ENCODE measurements around the gene GRID2.
"Not testable (repeated sequence)": the region's sequence is repeated elsewhere in the genome, so short reads cannot be mapped to it uniquely, and the experiment has no call there.

The GRID2 gene

DNA sequence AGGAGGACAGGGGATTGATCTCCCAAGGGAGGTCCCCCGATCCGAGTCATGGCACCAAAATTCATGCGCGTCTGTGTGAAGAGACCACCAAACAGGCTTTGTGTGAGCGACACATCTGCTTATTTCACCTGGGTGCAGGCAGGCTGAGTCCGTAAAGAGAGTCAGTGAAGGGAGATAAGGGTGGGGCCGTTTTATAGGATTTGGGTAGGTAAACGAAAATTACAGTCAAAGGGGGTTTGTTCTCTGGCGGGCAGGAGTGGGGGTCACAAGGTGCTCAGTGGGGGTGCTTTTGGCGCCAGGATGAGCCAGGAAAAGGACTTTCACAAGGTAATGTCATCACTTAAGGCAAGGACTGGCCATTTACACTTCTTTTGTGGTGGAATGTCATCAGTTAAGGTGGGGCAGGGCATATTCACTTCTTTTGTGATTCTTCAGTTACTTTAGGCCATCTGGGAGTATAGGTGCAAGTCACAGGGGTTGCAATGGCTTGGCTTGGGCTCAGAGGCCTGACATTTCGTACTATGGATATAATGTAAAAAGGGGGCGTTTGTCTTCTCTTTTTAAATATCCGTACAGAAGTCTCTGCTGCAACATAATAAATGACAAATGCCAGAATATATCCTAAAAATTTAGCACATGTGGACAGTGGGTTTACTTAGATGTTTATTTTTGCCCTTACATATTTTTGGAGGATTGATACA lies 140.5 kb downstream of the GRID2 start:
- DNase-seq: not testable (repeated sequence)

DNA sequence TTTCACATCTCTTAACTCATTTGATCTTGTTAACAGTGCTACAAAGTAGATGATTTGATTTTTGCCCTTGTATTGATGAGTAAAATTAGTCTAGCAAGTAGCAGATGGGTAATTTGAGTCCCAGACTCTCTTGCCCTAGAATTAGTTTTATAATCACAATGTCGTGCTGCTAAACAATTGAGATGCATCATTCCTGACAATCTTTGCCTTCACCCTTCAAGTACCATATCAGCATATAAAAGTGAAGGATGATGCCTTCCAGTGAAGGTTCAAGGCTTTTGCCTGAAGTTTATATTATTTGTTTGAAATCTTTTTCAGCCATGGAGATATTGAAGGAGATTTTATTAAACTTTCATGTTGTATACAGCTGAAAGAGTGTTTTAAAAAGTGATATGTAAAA lies 141.4 kb downstream of the GRID2 start:
- no peak for DNase-seq

DNA sequence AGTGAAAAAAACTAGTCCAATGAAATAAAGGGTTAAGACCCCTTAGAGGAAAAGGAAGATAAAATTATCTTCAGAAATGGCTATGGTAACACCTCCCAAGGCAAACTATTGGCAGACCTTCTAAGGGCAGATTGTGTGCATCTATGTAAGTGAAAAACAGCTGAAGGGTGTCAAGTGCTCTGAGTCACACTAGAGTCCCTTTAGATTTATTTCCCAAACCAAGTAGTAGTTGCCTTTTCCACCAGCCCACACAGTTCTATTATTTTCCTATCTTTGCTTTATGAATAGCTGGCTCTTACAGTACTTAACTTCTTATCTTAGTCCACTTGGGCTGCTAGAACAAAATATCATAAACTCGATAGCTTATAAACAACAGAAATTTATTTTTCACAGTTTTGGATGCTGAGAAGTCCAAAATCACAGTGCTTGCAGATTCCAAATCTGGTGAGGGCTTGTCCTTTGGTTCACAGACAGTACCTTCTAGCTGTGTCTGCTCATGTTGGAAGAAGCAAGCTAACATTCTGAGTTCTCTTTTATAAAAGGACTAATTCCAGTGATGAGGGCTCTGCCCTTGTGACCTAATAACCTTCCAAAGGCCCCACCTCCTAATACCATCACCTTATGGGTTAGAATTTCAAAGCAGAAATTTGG lies 143.6 kb downstream of the GRID2 start:
- DNase-seq: no peak

DNA sequence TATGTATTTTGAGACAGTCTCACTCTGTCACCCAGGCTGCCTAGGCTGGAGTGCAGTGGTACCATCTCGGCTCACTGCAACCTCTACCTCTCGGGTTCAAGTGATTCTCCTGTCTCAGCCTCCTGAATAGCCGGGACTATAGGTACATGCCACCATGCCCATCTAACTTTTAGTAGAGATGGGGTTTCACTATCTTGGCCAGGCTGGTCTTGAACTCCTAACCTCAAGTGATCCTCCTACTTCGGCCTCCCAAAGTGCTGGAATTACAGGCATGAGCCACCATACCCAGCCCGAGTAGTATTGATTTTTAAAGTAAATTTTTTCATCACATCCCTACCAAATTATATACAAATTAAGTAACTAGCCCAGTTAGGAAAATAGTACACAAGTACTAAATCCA lies 144.4 kb downstream of the GRID2 start:
- DNase-seq: not testable (repeated sequence)

DNA sequence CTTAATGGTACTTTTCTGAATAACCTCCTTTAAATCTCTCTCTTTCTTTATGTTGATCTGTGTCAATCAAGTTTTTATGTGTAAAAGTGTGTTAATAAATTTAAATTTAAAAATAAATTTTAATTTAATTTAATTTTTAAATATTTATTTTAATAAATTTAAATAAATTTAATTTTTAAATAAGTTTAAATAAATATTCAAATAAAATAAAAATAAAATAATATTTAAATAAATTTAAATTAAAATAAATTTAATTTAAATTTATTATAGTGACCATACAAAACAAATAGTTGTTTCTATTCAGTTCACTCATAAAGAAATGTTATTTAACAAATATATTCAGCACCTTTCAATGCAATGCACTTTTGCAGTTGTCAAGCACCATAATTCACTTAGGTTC lies 146.9 kb downstream of the GRID2 start:
- DNase-seq: no peak

DNA sequence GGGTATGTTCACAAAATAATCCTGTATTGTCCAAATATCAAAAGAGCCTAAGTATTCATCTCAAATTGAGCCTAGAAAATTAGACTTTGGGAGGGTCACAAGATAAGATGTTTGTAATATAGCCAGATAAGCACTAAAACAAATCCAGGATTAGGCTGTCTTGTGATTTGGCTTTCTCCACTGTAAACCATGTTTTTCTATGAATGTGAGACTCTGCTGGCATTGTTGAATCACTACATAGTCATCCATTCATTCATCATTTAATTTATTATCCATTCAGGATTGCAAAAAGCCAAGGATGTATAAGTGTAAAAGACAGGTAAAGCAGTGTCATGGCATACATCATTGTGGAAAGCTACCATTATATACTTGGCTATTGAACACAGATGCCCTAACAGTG lies 148.0 kb downstream of the GRID2 start:
- no peak for DNase-seq

DNA sequence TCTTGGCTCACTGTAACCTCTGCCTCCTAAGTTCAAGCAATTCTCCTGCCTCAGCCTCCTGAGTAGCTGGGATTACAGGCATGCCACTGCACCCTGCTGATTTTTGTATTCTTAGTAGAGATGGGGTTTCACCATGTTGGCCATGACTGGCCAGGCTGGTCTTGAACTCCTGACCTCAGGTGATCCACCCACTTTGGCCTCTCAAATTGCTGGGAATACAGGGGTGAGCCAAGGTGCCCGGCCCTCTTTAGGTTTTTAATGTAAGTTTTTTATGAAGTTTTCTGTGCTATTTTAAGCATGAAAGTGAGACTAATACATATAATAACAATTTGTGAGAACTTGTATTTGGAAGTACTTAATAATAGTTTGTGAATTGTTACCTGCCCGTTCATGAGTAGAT lies 148.6 kb downstream of the GRID2 start:
- not testable (repeated sequence) for DNase-seq

DNA sequence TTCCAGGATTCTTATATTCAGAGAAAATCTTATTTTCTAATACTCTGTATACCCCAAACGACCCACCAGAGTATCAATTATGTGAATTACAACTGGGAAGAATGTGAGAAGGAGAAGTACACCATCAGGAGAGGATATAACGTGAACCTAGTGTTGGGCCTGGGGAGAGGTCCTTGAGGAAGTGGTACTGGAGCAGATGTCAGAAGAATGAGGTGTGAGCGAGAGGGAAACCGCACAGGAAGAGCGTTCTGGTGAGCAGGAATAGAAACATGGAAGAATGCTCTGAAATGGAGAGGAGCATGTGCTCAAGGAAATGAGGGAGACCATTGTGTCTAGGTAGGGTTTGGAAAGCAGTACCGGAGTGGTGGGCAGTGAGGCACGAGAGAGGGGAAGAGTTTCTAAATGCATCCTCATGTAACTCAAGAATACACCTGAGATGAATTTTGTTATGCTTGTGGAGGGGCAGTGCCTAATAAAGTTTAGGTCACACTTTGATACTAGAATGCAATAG lies 151.6 kb downstream of the GRID2 start:
- DNase-seq: no peak

DNA sequence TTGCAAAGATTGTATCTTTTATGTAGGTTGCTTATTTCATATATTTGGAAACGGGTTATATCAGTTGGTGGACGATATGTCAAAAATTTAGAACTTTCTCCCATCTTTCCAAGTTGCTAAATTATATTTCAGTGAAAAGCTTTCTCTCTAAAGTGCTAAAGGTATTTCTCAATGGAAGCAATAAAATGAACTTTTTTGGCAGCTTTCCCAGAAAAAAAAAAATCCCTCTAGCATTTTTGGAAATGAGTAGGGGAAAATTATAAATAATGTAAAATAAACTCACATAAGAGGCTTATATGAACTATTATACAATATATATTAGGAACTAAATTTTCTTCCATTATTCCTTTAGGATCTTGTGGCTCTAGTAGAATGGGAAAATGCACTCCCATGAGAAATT lies 152.2 kb downstream of the GRID2 start:
- no peak for DNase-seq

DNA sequence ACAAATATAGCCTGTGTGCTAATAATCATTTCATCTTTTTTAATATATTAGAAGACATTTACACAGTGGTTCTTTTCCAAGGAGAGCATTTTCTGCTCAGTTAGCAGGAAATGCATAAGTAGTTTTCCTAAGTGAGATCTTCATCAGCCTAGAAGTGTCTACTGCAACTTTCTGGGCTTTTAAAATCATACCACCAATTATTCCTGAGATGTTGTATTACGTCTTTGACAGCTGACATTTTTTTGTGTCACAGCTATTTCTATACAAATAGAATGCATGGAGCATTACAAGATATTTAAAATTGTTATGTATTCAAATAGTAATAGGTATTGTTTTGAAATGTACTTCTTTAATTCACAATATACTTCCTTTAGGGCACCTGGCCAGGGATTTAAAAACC lies 158.0 kb downstream of the GRID2 start:
- no peak for DNase-seq

DNA sequence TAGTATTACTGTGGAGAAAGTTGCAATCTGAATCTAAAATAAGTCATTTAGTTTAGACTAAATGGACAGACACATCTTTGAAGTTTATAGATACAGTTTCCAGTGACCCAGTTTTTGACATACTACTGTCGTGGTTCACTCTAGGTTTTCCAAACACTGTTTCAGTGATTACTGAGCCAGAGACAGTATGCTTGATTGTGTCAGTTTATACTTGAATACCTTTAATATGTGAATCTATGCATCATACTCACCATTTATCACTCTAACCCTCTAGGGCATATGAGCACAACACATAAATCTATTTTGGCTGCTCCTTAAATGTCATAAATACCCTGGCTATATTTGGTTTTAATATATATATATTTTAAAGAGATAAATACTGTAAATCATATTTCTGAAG lies 173.5 kb downstream of the GRID2 start:
- DNase-seq: no peak

DNA sequence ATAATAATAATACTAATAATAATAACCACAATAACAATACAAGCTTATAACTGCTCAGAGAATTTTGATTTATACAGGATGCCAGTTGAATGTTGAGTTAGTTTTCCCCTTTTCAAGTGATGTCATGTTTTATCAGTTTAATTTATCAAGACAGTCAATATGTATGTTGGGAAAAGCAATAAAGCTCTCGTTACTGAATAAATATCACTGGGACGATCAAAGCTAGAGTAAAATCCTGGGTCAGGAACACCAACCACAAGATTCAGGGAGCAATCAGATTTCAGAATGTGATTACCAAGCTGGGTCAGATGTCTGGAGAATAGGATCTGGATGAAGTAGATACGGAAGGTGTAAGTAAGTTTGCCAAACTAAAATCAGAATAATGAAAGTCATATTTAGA lies 179.6 kb downstream of the GRID2 start:
- peak; percentile 24 for DNase-seq

DNA sequence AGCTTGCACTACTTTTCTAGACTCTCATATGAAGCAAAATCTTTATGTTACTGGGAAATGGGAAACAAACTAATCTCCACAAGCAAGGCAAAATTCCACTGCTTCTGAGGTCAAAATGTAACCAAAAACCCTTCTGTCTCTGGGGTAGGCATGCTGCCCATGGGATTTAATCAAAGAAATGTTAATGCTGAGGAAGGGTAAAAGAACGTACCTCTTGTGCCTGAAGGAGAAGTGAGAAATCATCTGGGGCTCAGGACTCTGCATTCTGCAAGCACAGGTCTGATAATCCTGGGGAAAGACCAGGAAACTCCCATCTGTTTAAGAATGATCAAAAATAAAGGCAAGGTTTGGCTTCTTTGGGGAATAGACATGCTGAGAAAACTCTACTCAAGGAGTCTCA lies 184.7 kb downstream of the GRID2 start:
- no peak for DNase-seq

DNA sequence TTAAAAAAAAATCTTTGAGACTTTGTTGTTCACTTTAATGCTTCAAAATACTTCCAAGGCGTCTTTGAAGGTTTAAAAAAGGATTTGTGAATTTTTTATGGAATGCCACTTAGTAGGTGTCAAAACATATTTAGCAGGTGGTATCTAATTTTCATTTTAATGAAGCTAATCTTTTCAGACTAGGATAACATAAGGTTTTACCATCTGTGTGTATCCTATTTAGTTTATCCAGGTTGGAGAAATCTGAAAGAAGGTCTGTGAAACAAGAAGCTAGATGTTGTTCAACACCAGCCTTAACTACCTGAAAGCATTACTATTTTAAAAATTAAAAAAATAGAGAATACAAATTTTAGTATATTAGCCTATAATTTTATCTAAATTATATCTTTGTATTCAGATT lies 193.4 kb downstream of the GRID2 start:
- DNase-seq: no peak

DNA sequence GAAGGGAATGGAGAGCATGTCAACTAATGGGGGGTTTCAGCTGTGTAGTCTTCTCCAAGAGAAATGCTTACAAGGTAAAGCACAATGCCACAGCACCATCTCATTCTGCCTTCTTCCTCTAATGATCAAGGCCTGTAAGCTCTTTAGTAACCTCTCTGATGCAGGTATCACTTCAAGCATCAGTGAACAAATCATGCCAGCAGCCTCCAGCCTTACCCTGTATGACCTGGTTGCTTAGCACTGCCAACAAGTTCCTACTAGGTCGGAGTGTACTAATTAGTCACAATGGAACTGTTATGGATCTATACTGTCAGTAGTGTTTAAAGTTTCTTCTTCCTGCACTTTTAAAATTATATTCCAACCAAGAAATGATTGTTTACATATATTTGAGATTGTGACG lies 197.7 kb downstream of the GRID2 start:
- DNase-seq: no peak

DNA sequence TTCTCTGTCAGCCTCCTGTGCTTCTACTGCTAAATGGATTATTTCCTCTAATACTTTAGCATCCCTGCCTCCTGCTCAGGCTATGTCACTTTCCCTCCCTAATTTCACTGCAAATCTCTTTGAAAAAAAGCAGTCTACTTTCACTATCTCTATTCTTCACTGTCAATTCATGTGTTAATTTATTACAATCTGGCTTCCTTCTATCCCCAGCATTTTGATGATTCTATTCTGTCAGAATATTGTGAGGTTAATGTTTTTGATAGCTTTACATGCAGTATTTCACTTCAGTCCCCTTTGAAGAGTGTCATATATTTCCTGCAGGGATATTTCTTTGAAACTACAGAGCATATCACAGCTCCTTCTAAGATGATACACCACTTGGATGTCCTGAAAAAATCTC lies 203.2 kb downstream of the GRID2 start:
- no peak for DNase-seq

DNA sequence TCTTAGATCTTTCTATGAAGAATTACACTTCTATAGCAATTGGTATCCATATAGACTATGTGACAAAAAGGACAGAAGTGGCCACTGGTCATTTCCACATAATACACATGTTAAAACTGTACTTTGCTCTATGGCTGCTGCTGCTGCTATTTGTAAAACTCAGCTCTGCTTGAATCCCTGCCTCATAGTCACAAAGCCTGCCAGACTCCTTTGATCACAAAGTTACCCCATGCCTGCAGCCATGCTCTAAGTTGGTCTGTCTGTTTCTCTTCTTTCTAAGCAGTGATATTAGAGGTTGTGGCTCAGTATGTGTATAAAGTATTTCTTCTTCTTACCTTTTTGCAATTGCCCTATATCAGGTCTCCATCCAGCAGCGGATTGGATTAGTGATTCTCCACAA lies 210.9 kb downstream of the GRID2 start:
- DNase-seq: no peak

DNA sequence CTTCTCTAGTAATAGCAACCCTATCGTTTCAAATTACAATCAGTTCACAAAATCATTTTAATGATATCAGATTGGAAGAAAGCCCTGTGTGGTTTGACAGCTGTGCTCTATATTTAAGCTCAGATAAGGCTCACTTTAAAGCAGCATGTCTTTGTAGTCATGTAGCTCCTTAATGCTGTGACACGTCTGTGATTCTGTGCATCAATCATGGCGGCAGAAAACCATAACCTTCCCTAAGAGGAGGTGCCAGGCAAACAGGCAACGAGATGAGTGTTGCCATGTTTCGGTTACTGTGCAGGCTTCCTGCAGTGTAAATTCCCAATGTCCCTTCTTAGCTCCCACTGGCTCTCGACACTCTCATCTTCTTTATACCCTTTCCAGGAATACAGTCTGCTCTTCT lies 212.7 kb downstream of the GRID2 start:
- no peak for DNase-seq

DNA sequence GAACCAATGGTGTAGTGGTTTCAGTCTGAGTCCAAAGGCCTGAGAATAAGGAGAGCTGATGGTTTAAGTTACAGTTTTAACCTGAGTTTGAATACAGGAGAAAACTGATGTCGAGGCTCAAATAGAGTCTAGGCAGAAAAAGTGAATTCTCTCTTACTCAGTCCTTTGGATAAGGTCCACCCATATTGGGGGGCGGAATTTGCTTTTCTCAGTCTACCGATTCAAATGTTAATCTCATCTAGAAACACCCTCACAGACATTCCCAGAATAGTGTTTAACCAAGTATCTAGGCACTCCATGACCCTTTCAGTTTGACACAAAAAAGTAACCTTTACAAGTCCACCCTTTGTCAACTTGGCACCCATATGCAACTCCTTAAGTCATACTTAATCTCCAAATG lies 216.0 kb downstream of the GRID2 start:
- no peak for DNase-seq

DNA sequence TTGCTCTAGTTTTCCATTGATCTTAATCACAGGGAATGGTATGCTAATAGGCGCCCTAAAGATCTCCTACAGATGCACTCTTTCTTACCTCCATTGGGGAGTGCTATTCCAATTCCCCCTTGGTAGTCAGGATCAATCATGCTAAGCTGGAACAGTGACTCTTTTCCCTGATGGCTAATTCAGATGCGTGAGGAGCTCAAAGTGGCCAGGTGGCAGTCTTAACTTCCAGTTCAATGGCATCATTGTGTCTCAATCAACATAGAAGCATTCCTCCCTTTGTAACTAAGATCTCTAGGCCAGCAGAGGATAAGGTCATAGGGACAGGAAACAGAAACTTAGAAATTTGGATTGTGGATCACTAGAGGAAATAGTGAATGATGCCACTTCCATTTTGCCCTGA lies 216.8 kb downstream of the GRID2 start:
- no peak for DNase-seq

DNA sequence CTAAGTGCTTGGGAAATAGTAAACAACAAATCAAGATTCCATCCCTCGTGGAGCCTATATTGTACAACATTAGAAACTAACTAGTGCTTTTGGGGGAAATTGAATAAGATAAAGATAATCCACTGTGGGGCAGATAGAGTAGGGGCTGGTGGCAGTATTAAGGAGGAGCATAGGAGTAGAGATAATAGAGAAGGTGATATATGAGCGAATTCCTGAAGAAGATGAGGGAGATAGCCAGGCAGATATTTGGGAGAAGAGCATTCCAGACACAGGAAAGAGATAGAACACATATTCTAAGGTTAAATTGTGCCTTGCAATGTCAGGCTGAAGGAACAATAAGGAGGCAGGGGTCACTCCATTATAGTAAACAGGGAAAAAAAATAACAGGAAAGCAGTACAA lies 218.2 kb downstream of the GRID2 start:
- DNase-seq: no peak

DNA sequence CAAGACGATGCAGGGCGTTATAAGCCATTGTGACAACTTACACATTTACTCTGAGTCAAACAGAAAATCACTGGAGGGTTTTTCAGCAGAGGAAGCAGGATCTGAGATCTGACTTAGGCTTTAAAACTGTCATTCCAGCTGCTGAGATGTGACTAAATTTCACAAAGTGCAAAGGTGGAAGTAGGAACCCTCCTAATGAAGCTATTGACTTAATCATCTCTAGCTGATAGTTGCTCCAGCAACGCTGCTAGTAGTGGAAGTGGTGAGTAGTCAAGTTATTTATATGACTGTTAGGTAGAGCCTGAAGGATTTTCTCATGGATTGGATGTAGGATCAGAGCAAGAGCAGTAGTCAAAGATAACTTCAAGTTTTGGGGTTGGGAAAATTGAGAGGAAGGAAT lies 218.6 kb downstream of the GRID2 start:
- no peak for DNase-seq

DNA sequence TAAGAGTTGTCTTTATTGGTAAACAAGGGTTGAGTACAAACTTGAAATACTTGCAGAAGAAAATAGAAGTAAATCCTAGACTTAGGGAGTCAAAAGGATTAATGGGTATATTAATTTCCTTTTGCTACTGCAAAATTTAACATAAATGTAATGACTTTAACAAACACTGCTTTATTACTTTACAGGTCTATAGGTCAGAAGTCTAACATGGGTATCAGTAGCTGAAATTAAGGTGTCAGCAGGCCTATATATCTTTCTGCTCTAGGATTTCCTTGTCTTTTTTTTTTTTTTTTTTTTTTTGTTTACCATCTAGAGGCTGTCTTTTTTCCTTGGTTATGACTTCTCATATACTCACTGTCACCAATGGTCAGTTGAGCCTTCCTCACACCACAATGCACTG lies 220.4 kb downstream of the GRID2 start:
- DNase-seq: no peak

DNA sequence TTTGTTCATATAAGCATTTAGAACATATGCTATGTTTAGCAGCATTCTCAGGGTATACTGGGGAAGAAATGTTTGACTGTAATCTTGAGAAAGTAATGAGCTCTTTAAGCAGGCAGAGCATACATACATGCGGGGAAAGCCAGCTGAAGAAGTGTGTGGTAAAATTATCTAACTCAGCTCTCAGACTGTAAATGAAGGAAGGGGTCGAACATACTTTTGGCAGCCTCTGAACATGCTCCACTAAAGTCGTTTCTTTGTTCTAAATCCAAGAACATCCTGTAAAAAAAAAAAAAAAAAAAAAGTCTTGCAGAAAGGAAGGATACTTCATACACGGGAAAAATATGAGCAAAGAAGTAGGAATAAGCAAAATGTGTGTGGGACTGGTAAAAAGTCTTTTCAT lies 224.8 kb downstream of the GRID2 start:
- DNase-seq: no peak

DNA sequence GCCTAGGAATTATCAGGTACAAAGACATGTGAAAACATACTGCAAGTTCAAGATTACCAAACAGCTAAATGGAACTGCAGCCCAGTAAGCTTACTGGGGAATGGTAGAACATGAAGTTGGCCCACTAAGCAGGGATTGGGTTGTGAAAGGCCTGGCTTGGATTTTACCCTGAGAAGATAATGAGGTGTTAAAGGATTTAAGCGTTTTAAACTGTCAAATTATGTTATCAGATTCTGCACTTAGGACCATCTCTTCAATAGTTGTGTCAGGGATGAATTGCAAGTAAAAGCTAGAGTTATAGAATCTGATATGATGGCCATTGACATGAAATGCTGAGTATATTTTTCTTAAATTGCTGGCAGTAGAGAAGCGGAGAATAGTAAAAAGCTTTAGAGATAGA lies 225.7 kb downstream of the GRID2 start:
- no peak for DNase-seq

Measured in NCI-H510A treated with DMSO at 0.1 percent for 48 hours (cell line).